Bronchial epithelial cell (primary cell): Measurements from ENCODE around the gene TPPP. TPM values are rescaled to one million over a fixed set of nuclear protein-coding genes. Genes with fewer than 3 reads are reported as not detected.
A peak's percentile ranks its signal among the peaks of the same experiment; 100 is the strongest.
"Not testable (repeated sequence)": the region's sequence is repeated elsewhere in the genome, so short reads cannot be mapped to it uniquely, and the experiment has no call there.

Experiments
- DNase-seq: peaks from one replicate; pipeline ENCODE4 v3.0.0-alpha.2; 2010; ENCODE audit warnings: low read depth
- FAIRE-seq: peaks from 2 replicates; lab custom pipeline; 2011; peaks lifted over from hg19 to GRCh38; lab: Jason Lieb, UNC
- H3K27me3 ChIP-seq: 2 replicates; pipeline ENCODE4 v1.5.1; 2011; ENCODE audit warnings: low read length; ENCODE audit not compliant: control insufficient read depth, insufficient read depth
- H3K36me3 ChIP-seq: 2 replicates; pipeline ENCODE4 v1.5.1; 2011; ENCODE audit warnings: low read length; ENCODE audit not compliant: control insufficient read depth, insufficient read depth
- H3K4me3 ChIP-seq: 2 replicates; pipeline ENCODE4 v1.5.1; 2011; ENCODE audit warnings: mild to moderate bottlenecking, low read depth, low read length, control low read depth
- total RNA-seq: library from RNA; depleted of rRNA; stranded (reverse); fragments of >200 nt; gene quantifications from 2 replicates; pipeline ENCODE4 v1.2.1, GENCODE V29; 2014

TPPP gene
- total RNA-seq, 1 donor from 2014 or later = 1.6 TPM

- H3K36me3 ChIP-seq, DNase-seq, H3K4me3 ChIP-seq, FAIRE-seq, H3K27me3 ChIP-seq: not testable (repeated sequence)
Measured at GRCh38 chr5:714215-715118, 21.3 kb upstream of the TPPP start.

GRCh38 chr5:713686-714085 lies 20.5 kb upstream of the TPPP start:
- H3K36me3 ChIP-seq, H3K27me3 ChIP-seq, FAIRE-seq, H3K4me3 ChIP-seq, DNase-seq: not testable (repeated sequence)

DNA sequence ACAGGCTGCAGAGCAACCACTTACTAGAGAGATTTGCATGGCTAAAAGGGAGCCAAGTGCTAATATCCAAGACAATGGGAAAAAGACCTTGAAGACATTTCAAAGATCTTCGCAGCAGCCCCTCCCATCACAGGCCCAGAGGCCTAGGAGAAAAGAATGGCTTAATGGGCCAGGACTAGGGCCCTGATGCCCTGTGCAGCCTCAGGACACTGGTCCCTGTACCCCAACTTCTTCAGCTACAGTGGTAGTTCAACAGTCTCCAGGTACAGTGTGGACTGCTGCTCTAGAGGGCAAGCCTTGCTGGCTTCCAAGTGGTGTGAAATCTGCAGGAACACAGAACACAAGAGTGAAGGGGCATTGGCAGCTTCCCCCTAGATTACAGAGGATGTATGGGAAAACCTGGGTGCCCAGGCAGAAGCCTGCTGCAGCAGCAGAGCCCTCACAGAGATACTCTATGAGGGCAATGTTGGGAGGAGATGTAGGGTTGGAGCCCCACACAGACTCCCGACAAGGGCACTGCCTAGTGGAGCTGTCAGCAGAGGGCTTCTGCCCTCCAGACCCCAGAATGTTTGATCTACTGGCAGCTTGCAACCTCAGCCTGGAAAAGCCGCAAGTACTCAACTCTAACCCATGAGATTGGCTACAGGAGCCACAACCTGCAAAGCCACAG lies 15.8 kb upstream of the TPPP start:
- FAIRE-seq, DNase-seq, H3K4me3 ChIP-seq, H3K27me3 ChIP-seq, H3K36me3 ChIP-seq: not testable (repeated sequence)

DNA sequence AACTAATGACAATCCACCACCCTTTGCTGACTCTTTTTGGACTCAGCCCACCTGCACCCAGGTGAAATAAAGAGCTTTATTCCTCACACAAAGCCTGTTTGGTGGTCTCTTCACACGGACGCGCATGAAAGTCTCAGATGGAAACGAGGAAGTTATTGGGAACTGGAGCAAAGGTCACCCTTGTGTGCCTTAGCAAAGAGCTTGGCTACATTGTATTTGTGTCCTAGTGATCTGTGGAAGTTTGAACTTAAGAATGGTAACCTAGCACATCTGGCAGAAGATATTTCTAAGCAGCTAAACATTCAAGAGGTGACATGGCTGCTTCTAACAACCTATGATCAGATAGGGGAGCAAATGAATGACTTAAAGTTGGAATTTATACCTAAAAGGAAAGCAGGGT lies 15.2 kb upstream of the TPPP start:
- not testable (repeated sequence) for FAIRE-seq, H3K27me3 ChIP-seq, DNase-seq, H3K36me3 ChIP-seq, H3K4me3 ChIP-seq

- not testable (repeated sequence) for H3K4me3 ChIP-seq, FAIRE-seq, H3K27me3 ChIP-seq
Measured at GRCh38 chr5:706127-706526, 13.0 kb upstream of the TPPP start.

DNA sequence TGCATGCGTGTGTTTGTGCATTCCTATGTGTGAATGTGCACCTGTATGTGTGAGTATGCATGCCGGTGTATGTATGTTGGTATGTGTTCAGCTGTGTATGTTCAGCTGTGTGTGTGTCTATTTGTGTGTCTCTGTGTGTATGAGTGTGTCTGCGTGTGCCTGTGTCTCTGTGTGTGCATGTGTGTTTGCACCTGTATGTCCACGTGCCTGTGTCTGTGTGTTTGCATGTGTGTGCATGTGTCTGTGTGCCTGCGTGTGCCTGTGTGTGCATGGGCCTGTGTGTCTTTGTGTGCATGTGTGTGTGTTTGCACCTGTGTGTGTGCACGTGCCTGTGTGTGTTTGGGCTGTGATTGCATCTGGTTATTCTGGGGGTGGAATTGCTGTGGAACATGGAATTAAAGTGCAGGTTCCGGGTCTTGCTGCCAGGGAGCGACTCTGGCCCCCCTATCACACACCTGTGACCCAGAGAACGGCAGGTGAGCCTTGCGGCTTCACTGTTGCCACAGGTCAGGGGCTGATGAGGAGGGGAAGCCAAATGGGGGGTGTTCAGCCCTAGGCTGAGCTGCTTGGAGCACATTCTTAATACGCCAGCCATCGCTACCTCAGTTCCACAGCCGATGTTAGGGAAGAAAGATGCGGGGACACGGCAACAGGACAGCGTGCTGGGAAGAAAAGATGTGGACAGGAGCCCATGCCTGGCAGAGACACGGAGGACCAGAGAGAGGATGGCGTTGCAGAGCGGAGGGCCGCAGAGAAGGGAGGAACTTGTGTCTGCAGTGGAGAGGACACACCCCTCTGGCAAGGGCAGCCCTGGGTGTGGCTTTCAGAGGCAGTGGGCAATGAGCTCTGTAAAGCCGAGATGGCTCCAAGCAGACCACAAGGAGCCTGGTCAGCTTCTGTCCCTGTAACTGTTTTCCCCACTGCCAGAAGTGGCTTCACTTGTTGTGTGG lies 3.9 kb upstream of the TPPP start:
- H3K4me3 ChIP-seq, FAIRE-seq, H3K27me3 ChIP-seq: not testable (repeated sequence)

More at GRCh38 chr5:706127-706526, 13.0 kb upstream of the TPPP start:
- H3K36me3 ChIP-seq, DNase-seq: not testable (repeated sequence)

GRCh38 chr5:696191-696590 lies 3.0 kb upstream of the TPPP start:
- not testable (repeated sequence) for DNase-seq, H3K4me3 ChIP-seq, H3K36me3 ChIP-seq, FAIRE-seq, H3K27me3 ChIP-seq

More for the DNA sequence above, 3.9 kb upstream of the TPPP start:
- H3K36me3 ChIP-seq, DNase-seq: not testable (repeated sequence)

DNA sequence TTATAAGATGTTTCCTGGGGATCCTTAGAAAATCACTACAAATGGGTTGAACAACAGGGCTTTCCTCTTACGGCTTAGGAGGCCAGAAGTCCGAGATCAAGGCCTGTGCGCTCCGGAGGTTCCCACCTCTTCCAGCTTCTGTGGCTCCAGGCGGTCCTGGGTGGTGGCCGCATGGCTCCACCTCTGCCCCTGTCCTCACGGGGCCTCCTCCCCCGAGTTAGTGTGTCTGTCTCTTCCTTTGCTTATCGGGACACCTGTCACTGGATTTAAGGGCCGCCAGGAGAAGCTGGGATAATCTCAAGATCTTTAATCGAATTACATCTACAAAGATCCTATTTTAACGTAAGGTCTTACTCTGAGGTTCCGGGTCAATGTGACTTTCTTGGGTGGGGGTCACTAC lies 2.3 kb upstream of the TPPP start:
- H3K4me3 ChIP-seq, H3K36me3 ChIP-seq, FAIRE-seq, DNase-seq, H3K27me3 ChIP-seq: not testable (repeated sequence)

DNA sequence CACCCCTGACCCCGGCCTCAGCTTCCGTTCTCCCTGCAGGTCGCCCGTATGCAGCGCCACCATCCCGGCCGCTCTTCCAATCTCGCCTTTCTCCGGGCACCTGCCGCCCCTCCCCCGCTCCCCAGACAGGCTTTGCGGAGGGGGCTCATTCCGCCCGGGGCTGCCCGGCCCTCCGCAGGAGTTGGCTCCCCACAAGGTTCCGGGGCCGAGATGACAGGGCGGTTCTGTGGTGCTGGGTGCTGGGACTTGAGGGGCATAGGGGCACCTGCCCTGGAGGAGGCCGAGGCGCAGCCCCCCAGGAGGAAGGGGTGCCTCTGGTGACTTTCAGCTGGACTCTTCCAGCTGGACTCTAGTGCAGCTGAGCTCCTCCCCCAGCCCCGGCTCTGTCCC lies 885 bp upstream of the TPPP start:
- not testable (repeated sequence) for FAIRE-seq, H3K27me3 ChIP-seq, H3K36me3 ChIP-seq, DNase-seq
- peak overlapping the region; percentile 45 for H3K4me3 ChIP-seq

GRCh38 chr5:692529-693041 lies 567 bp downstream of the TPPP start:
- not testable (repeated sequence) for H3K36me3 ChIP-seq, DNase-seq, H3K27me3 ChIP-seq, FAIRE-seq
- H3K4me3 ChIP-seq = peak overlapping the region; percentile 34
